Measurements from ENCODE around the gene NAXD.

The NAXD gene

DNA sequence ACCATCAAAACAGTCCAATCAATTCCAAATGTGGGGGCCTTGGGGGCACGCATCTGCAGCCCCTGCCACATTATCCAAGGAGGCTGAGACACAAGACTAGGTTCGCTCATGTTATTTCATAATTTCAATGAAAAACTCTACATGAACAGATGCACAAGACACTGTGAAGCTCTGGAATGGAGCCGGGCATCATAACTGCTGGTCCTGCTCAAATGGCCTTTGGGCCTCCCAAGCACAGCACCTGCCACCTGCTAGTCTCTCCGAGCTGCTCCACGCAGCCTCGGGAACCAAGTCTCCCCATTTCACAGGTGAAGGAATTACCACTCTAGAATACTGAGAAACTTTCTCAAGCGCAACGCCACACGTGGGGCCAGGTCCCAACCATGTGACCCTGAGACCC lies 73.7 kb downstream of the NAXD start:
- H3K36me3 ChIP-seq (ENCODE audit: control insufficient read depth, insufficient read depth, low read length, severe bottlenecking), result peaks cover 70% of the 10 kb centered on the region

More for the DNA sequence above, 73.7 kb downstream of the NAXD start:
- no peaks in the 10 kb centered on the region for H3K4me1 ChIP-seq (ENCODE audit: control insufficient read depth, insufficient read depth, low read length)
- no peaks in the 10 kb centered on the region for H3K9me3 ChIP-seq (ENCODE audit: control insufficient read depth, low read length)
- H3K9ac ChIP-seq (ENCODE audit: low read length), result no peak overlapping the region
- no peaks in the 10 kb centered on the region for H3K27me3 ChIP-seq (replicated peaks; ENCODE audit: control insufficient read depth, insufficient read depth, low read length)
- H3K4me3 ChIP-seq (ENCODE audit: low read length), result no peak overlapping the region
- DNase-seq (ENCODE audit: low read depth), result no peak

All from adipocyte (in vitro differentiated cells).